HG02852 (cell line): ENCODE measurements around the gene PPP1R14C.

ENCODE experiments used
- ATAC-seq: cut with Tn5 transposase; IDR thresholded peaks from one replicate; pipeline ENCODE4 v1.9.1; 2021; ENCODE audit warnings: mild to moderate bottlenecking, moderate library complexity; ENCODE audit not compliant: unreplicated experiment

PPP1R14C gene

DNA sequence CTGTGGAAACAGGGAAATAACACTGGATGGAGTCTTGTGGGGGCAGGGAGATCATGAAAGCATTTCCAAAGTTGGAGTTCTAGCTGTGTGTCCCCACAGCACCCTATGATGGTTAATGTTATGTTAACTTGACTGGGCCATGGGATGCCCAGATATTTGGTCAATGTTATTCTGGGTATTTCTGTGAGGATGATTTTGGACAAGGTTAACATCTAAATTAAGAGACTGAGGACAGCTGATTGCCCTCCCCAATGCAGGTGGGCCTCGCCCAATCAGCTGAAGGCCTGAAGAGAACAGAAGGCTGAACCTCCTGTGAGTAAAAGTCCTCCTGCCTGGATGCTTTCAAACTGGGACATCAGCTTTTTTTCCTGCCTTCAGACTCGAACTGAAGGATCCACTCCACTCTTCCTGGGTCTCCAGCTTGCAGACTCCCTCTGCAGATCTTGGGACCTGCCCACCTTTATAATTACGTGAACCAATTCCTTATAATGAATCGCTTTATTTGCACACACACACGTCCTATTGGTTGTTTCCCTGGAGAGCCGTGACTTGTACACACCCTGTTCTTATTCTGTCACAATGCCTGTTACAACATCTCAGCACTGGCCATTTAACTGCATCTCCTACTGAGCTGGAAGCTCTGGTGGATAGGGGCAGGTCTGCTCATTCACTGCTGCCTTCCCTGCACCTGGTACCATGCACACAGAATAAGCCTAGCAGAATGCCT, 126.4 kb downstream of the PPP1R14C start:
- ATAC-seq: no peak

DNA sequence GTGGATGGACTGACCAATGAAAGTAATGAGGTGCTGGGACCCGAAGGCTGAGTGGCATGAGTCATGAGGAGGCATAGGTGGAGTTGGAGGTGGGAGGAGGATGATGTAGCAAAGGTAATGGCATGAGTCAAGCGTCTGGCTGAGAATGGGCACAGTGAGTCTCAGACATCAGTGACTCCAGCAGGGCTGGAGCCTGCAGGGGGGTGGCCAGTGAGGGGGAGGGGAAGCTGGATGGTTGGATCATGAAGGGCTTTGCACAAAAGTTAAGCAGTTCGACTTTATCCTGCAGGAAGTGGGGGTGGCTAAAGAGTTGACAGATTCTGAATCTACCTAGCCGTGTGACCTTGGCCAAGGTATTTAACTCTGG, 127.0 kb downstream of the PPP1R14C start:
- no peak for ATAC-seq

DNA sequence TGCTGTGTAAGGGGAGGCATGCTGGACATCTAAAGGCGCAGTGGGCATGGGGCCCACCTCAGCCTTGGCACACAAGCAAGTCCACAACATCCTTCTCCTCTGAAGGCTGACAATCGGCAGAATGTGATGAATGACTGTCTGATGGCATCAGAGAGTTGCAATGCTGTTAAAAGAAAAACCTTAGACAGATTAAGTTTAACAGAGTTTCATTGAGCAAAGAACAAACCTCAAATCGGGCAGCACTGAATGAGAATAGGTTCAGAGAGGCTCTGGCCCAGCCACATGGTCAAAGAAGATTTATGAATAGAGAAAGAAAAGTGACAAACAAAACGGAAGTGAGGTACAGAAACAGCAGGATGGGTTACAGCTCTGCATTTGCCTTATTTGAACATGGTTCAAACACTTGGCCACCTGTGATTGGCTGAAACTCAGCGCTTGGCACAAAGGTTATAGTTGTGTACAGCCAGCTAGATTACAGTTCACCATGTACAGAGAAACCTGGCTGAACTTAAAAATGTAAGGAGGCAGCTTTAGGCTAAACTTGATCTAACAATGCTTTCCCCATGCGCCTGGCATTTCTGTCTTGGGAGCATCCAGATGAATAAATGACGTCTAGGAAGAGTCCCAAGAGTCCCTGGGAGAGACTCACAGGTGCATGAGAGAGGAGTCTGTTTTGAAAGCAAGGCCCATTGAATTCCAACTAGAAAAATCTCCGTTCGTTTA, 127.6 kb downstream of the PPP1R14C start:
- no peak for ATAC-seq

DNA sequence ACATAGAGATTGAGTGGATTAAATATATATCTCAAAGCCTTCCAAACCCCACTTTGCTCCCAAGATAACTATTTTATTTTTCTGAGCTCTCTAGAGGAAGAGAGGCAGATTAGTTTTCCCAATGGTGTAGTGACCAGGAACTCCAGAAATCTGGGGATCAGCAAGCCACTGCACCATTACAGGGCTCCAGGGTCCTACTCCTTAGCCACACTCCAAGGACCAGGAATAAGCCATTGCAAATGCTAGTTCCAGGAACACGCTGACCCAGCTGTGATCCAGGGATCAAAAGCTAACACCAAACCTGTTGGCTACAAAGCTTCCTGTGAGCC, 128.3 kb downstream of the PPP1R14C start:
- no peak for ATAC-seq

DNA sequence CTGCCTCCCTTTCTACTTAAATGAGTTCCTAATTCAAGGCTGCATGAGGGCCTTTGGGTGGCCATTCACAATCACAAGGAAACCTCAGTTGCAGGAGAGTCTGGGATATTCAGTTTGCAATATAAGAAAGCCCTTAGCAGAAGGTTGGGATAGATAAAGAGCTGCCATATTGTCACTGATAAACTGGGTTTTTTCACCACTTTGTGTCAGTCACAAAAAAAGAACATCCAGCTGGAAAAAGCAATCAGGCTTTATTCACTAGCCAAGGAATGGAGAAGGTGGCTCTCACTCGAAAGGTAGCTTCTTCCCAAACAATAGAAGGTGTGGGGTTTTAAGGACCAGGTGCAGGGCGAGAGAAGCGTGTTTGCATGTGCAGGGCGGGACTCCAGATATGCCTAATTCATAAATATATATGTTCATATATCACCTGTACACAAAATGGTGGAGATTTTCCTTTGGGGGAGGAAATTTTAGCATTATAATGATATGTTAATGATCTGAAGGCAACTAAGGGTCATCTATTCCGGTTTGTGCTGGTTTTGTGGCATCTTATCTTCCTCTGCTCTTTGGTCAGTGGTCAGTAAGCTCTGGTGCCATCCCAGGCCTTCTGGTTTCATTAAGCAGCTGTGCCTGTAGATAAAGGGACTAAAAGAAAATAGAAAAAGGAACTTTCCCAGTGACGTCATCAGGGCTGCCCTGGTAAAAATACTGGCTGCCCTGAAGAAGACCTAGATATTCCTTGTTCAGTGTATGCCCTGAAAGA, 128.8 kb downstream of the PPP1R14C start:
- ATAC-seq: no peak

DNA sequence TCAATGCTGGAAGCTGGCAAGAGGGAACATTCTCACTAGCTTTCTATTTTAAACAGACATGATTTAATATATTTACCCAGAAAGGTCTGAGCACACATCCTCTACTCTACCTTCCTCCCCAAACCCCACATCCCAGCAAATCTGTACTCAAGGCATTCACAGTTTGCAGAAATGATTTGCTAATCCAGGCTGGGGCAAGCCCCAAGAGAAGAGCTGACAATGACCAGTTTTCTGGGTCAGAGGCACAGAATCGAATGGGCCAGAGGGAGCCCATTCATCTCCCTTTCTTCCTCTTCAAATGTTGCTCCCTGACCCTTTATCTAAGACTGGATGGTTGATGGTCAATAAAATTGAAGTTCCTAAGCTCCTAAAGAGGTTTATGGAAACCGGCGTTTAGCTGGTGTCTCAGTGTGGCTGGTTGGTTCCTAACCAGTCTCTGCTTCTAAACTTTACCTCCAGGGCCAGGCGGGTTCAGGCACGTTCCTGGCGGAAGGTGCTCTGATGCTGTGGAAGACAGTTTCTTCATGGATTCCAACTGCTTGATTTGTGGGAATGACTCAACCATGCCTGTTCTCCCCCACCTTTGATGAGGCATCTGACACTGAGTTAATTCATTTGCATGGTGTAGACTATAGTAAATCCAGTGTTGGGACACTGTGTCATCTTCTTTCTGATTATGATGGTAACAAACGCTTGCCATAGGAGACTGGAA, 129.6 kb downstream of the PPP1R14C start:
- ATAC-seq: no peak

DNA sequence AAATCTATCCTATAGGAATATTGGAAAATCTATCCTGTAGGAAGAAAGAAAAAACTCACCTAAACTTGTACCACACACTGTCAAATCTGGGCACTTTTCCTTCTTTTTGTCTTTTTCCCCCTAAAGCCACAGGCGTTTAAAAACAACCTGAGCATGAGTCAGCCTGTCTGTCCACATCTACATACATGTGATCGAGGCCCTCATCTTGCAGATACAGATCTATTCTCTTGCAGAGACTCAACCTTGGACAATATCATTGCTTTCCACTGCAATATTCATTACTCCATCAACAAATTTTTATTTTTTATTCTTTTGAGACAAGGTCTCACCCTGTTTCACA, 130.1 kb downstream of the PPP1R14C start:
- ATAC-seq: no peak

DNA sequence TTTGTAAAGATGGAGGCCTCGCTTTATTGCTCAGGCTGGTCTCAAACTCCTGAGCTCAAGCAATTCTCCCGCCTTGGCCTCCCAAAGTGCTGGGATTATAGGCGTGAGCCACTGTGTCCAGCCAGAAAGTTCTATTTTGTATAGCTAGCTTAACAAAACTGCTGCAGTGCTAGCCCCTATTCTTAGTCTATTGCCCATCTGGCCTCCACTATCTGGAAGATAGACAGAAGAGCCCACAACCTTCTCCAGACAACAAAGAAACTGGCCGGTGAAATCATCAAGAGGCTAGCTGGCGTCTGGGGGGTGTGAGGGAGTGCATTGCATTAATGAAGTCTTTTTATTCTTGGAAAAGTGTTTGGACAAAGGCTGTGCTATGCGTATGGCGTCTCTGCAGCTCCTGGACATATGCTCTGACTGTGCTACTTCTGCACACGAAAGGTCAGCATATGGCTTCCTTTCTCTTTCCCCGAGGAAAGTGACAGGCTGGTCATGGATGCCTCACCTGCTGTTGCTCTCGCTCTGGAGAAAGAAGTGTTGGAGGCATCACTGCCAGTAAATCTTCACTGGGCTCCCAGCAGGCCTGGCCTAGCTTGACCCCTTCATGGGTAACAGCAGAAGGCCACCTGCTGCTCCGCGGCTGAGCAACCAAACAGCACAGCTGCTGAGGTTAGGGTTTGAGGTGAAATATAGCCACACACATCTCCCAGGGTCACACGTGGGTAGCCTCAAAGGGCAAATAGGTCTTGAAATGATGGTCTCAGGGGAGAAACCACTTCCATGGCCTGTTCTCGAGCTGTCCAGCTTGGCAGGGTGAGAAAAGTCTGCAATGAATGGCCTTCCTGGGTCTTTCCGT, 130.8 kb downstream of the PPP1R14C start:
- ATAC-seq: no peak

DNA sequence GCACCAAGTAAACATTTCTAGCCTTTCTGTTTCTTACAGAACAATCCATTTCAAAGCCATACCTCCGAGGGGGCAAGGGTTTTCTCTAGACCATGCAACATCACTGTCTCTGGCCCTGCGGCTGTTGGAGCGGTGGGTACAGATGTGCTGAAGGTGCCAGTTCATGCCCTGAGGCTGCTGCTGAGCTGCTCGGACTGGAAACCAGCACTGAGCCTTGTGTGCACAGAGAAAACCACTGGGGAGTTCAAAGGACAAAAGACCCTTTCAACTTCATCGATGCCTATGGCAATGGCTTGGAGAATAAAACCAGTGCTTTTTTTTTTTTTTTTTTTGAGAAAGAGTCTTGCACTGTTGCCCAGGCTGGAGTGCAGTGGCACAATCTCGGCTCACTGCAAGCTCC, 132.6 kb downstream of the PPP1R14C start:
- ATAC-seq: no peak

DNA sequence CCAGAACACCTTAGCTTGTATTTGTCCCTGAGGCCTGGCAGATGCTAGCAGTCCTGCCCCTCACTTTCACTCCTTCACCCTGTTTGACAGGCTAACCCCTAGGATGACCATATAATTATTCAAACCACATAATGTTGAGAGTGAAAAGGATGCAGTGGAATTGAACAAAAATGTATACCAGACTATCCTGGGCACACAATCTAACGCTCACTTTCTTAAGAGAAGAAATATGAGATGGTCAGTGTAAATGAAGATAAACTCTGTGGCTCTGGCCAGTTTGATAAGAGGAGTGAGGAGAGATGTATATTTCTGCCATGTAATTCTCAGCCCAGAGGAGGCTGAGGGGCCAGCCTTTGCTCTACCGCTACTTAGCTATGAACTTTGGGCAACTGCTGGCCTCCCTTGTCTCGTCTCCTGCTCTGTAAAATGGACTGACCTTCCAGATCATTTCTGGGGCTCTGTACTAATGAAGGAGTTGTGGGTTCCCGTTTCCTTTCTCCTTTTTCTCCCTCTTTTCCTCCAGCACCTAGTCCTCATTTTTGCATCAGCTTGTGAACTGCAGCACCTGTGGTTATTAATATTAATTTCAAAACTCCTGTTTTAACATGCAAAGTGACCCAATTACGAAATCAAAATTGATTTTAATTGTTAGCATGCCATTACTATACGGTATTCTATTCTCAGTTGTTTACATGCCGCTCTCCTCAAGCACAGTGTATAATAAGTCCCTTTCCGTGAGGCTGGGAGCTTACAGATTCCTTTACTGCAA, 133.5 kb downstream of the PPP1R14C start:
- no peak for ATAC-seq

DNA sequence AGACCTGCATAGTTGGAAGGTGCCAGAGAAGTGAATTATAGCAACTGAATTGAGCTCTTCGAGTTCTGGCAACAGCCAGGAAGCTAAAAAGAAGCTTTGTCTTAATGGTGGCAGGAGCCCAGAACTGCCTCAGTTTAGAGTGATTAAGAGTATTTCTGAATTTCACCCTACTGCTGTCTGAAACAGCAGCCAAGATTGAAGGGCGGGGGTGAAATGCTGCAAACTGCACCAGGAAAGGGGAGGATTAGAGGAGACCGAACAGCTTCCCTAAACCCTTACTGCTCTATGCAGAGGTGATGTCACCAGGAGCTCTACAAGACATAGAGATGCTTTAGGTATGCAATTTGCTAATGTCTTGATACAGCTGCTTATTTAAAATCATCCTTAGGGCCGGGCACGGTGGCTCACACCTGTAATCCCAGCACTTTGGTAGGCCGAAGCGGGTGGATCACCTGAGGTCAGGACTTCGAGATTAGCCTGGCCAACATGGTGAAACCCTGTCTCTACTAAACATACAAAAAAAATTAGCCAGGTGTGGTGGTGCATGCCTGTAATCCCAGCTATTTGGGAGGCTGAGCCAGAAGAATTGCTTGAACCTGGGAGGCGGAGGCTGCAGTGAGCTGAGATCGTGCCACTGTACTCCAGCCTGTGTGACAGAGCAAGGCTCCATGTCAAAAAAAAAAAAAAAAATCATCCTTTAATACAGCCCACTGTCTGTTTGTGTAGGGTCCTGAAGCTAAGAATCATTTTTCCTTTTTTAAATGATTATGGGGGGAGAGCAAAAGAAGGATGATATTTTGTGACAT, 134.3 kb downstream of the PPP1R14C start:
- no peak for ATAC-seq

DNA sequence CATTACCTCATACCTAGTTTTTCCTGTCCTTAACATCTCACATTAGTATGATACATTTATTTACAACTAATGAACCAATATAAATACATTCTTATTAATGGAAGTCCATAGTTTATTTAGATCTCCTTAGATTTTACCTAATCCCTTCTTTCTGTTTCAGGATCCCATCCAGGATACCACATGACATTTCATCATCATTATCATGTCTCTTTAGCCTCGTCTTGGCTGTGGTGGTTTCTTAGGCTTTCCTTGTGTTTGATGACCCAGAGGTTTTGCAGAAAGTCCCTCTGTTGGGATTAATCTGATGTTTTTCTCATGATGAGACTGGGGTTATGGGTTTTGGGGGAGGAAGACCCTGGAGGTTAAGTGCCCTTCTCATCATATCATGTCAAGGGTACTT, 136.7 kb downstream of the PPP1R14C start:
- no peak for ATAC-seq

DNA sequence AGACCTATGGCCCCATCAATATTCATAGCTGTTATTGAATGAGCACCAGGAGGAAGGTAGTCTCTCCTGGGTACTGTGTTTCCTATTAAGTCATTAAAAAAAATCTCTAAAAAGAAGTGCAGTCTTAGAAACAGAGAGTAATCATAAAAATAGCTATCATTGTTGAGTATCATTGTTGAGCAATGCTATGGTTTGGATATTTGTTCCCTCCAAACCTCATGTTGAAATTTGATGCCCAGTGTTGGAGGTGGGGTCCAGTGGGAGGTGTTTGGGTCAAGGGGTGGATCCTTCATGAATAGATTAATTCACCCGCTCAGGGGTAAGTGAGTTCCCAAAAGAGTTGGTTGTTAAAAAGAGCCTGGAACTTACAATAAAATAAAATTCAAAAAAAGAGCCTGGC, 137.9 kb downstream of the PPP1R14C start:
- ATAC-seq: no peak

DNA sequence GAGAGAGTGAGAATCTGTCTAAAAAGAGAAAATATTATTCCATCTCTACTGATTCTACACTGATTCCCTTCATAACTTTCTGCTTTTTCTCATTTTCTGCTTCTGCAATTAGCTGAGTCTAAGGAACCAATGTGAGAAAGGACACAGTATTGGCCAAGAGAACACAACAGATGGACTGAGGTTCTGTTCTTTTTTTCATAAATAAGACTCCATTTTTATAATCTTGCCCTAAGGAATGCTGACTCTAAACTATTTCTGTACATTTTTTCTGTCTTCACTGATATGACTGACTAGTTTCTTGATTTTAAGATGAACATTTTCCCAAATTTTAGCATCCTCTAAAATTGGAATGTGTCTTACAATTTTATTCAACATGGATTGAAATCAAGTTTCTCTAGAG, 138.9 kb downstream of the PPP1R14C start:
- ATAC-seq: no peak

DNA sequence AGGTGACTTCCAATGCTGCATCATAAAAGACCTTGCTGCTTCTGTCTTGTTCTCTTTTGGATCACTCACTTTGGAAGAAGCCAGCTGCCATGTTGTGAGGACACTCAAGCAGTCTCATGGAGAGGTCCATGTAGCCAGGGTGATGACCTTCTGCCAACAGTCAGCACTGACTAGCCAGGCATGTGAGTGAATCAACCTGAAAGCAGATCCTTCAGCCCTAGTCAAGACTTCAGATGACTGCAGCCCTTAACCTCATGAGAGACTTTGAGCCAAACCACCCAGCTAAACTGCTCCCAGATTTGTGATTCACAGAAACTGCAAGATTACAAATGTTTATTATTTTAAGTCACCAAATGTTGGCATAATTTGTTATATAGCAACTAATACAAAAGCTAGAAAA, 140.0 kb downstream of the PPP1R14C start:
- ATAC-seq: no peak

DNA sequence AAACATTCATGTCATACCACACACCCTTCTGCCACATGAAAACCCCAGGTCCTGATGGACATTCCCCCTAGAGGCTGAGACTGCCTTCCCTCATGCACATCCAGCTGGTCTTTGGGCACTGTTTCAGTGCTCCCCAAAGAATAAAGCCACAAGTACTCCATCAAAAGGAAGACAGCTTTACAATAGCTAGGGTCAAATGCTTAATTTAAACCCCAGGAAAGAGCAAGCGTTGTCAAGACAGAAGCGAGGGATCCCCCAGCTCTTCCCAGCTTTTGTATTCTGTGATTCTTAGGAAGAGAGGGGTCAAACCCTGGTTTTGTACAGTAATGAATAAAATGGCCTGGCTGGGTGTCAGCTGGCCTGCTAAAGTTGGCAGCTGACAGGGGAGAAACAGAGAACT, 143.6 kb downstream of the PPP1R14C start:
- no peak for ATAC-seq

DNA sequence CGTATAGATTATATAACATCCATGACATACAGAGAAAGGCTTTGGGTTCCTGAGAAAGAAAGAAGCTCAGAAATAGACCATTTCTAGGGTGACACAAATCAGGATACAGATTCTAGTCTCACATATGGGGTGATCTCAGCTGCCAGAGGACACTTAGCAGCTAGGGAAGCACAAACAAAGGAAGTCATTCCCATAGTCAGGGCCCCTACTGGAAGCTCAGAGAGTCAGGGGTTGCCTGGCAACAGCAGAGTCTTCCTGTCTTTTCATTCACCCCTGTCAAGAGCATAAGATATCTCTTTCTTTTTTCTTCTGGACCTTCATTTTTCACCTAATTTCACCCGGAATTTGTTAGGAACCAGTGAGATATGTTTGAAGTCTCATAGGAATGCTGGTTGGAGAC, 144.1 kb downstream of the PPP1R14C start:
- ATAC-seq: no peak

DNA sequence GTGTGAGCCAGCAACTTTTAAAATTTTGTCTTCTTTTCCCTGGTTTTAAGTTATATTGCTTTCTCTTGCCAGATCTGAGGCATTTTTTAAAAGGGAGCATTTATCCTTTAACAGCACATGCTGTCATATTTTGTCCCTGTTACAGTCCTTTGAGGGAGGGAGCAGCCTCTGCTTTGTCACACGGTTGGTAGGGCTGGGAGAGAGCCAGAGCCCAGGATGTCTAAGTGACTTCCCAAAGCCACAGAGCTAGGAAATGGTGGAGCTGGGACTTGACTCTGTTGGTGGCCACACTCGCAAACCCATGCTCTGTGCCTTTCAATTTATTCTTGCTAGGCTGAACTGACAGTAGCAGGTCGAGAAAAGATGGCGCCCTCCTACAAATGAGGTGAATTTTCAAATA, 145.6 kb downstream of the PPP1R14C start:
- ATAC-seq: no peak

DNA sequence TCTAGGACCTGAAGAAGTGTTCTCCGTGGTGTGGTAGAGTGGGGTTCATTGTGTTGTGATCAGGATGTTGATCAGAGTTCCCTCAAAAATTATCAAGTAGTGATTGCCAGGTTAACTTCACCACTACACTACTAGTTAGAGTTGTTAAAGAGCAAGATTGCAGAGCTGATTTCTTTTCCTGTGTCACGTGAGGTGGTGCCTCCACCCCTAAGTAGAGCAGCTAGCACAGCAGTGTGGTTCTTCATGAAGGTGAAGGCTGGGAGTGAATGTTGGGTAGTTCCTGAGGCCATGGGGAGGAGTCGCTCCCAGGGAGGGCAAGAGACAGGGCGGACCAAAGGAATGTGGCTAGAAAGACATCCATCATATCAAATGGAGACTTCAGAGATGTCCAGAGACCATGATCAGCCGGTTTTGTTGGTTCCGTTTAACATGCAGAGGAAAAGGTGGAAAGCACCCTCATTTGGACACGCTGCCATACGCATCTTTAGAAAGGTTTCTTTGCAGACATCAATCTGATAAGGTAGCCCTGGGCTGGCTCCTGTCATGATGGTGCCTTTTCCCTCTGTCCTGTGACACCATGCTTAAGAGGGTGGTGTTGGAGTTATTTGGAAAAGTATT, 146.7 kb downstream of the PPP1R14C start:
- ATAC-seq: no peak
